Stimulated activated CD4-positive, alpha-beta T cell treated with anti-CD3 and anti-CD28 coated beads, Interleukin-4, amount 100 ng/mL, for 1 hour (primary cell): ENCODE data around the gene PLEKHA5.
"Not testable (repeated sequence)": the region's sequence is repeated elsewhere in the genome, so short reads cannot be mapped to it uniquely, and the experiment has no call there.

Experiments
- DNase-seq: peaks from one replicate; pipeline ENCODE4 v3.0.0-alpha.2; 2020

PLEKHA5 gene

GRCh38 chr12:19411234-19412204 lies 282.0 kb downstream of the PLEKHA5 start:
- no peak for DNase-seq

- DNase-seq: no peak
These were observed 283.3 kb downstream of the PLEKHA5 start for GRCh38 chr12:19412844-19413243.

DNA sequence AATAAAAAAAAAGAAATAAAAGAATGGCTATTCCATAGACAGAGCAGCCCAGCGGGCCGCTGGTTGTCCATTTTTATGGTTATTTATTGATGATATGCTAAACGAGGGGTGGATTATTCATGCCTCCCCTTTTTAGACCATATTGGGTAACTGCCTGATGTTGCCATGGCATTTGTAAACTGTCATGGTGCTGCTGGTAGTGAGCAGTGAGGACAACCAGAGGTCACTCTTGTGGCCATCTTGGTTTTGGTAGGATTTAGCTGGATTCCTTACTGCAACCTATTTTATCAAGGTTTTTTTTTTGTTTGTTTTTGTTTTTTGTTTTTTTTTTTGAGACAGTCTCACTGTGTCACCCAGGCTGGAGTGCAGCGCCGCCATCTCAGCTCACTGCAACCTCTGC lies 284.0 kb downstream of the PLEKHA5 start:
- DNase-seq: not testable (repeated sequence)

- no peak for DNase-seq
These were observed 286.0 kb downstream of the PLEKHA5 start for GRCh38 chr12:19415563-19415962.

DNA sequence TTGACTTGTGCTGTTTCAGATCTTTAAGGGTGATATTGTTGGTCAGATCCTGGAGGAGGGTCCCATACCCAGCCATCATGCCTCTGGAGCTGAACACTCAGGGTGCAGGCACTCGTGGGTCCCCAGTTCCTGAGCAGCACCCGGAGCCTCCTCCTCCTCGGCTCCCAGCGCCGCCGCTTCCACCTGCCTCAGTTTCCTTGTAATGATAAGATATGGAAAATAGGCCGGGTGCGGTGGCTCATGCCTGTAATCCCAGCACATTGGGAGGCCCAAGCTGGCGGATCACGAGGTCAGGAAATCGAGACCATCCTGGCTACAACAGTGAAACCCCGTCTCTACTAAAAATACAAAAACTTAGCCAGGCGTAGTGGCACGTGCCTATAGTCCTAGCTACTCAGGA lies 289.6 kb downstream of the PLEKHA5 start:
- no peak for DNase-seq

GRCh38 chr12:19421503-19422282 lies 292.2 kb downstream of the PLEKHA5 start:
- no peak for DNase-seq

- no peak for DNase-seq
These were observed 293.8 kb downstream of the PLEKHA5 start for GRCh38 chr12:19423166-19423930.
